Esophagus squamous epithelium (tissue), 4 donors: Measurements from ENCODE around the gene SLC41A3.

Experiments used
- POLR2A ChIP-seq, 4 donors: fragments of 450-650 bp; IDR thresholded peaks; one replicate each; pipeline ENCODE4 v1.6.1; 2017; ENCODE audit warnings: antibody characterized with exemption in 4 of 4, mild to moderate bottlenecking in 4 of 4, moderate library complexity in 3 of 4
- TF ChIP-seq, protein P1 (sequence below), 6 experiments: fragments of 450-650 bp in 4 of 6; fragments of 200-600 bp in 2 of 6; sonication (generic) in 2 of 6; IDR thresholded peaks; one replicate each; pipeline ENCODE4 v1.5.1; 2016 to 2019; ENCODE audit warnings: antibody characterized with exemption in 6 of 6, mild to moderate bottlenecking in 4 of 6, moderate library complexity in 4 of 6

DNA sequence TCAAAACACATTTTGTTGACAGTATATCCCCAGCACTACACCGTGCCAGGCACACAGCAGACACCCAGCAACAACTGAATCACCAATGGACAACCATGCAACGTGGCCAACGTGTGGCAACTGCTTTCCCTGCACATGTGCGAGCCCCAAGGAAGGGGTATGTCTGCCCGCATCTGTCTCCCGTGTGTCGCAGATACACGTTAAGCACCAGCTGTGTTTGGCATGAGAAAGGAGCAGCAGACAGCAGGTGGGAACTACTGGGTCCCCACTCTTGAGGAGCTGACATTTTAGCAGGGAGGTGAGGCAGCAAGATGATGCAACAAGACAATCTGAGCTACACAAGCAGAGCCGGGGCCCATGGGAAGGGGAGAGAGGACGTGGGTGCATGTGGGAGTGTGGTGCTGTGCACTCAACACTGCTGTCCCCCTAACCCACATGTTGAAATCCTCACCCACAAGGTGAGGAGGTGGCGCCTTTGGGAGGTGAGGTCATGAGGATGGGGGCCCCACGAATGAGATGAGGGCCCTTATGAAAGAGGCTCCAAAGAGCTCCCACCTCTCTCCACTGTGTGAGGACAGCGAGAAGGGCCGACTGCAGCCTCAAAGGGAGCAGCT is 58.7 kb downstream of the SLC41A3 start:
- TF ChIP-seq, protein P1, sequence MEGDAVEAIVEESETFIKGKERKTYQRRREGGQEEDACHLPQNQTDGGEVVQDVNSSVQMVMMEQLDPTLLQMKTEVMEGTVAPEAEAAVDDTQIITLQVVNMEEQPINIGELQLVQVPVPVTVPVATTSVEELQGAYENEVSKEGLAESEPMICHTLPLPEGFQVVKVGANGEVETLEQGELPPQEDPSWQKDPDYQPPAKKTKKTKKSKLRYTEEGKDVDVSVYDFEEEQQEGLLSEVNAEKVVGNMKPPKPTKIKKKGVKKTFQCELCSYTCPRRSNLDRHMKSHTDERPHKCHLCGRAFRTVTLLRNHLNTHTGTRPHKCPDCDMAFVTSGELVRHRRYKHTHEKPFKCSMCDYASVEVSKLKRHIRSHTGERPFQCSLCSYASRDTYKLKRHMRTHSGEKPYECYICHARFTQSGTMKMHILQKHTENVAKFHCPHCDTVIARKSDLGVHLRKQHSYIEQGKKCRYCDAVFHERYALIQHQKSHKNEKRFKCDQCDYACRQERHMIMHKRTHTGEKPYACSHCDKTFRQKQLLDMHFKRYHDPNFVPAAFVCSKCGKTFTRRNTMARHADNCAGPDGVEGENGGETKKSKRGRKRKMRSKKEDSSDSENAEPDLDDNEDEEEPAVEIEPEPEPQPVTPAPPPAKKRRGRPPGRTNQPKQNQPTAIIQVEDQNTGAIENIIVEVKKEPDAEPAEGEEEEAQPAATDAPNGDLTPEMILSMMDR (IDR thresholded peaks at IDR 0.05), result no peak
- TF ChIP-seq POLR2A (IDR thresholded peaks at IDR 0.05), result no peak
